ENCODE results near the gene NDN.

Gene NDN

DNA sequence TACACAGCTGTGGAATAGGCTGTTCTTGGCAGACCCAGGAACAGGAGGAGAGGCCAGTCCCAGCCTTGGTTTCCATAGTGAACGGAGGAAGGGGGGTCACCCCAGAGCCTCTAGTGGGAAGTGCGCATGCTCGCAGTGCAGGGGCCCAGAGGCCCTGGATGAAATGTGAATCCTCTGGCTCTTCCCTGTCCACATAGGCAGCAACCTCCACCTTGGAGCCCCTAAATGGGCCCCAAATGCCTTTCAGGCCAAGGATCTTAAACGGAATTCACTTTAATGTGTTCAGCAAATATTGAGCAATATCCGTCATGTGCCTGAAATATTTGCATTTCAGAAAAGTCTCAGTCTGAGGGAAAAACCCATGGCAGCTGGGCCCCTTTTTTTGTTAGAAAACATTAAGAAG lies 3.3 kb upstream of the NDN start:
- no peak for FAIRE-seq
- DNase-seq (ENCODE audit: insufficient read length, low spot score): no peak
- TF ChIP-seq, protein P1, sequence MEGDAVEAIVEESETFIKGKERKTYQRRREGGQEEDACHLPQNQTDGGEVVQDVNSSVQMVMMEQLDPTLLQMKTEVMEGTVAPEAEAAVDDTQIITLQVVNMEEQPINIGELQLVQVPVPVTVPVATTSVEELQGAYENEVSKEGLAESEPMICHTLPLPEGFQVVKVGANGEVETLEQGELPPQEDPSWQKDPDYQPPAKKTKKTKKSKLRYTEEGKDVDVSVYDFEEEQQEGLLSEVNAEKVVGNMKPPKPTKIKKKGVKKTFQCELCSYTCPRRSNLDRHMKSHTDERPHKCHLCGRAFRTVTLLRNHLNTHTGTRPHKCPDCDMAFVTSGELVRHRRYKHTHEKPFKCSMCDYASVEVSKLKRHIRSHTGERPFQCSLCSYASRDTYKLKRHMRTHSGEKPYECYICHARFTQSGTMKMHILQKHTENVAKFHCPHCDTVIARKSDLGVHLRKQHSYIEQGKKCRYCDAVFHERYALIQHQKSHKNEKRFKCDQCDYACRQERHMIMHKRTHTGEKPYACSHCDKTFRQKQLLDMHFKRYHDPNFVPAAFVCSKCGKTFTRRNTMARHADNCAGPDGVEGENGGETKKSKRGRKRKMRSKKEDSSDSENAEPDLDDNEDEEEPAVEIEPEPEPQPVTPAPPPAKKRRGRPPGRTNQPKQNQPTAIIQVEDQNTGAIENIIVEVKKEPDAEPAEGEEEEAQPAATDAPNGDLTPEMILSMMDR (IDR thresholded peaks at IDR 0.05; ENCODE audit: insufficient read depth, missing control alignments): no peak

DNA sequence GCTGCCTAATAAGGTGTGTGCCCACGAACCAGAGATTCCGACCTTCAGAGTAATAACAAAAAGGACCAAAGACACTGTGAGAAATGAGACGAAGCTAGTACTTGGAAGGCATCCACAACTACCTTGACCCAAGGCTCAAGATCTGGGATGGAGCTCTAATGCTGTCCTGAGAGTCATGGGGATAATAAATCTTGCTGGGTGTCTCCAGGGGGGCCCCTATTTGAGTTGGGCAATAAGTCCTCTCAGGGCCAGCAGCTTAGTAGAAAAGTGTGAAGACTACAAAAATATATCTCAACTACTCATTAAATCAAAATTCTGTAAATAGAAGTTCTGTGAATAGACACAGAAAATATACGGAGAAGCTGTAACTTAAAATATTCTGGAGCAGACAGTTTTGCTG lies 2.9 kb upstream of the NDN start:
- FAIRE-seq: no peak
- DNase-seq (ENCODE audit: insufficient read length, low spot score): no peak
- TF ChIP-seq, protein P1 (IDR thresholded peaks at IDR 0.05; ENCODE audit: insufficient read depth, missing control alignments): no peak

DNA sequence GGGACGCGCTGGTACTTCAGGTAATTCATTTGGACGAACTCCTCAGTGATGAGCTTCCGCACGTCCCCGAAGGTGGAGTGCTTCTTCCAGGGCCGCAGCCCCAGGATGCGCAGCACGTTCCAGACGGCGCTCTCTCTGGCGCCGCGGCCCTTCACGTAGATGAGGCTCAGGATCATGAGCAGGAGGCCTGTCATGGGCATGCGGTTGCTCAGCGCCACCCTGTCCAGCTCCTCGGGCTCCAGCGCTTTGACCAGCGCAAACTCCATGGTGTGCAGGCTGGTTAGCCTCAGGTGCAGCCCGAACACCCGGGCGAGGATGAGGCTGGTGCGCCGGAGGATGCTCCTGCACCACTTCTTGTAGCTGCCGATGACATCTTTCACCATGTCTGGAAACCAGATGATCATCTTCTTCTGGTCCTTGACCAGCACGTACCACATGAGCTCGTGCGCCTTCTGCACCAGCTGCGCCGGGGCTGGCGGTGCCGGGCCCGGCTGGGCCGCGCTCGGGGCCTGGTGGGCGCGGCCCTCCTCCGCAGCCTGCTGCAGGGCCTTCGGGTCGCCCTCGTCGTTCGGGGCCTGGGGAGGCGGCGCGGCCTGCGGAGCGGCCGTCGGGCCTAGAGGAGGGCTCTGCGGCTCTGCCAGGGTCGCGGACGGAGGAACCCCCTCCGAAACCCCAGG lies 501 bp downstream of the NDN start:
- TF ChIP-seq, protein P1 (IDR thresholded peaks at IDR 0.05; ENCODE audit: insufficient read depth, missing control alignments): no peak
- FAIRE-seq (no peak), DNase-seq (ENCODE audit: insufficient read length, low spot score) (no peak)

DNA sequence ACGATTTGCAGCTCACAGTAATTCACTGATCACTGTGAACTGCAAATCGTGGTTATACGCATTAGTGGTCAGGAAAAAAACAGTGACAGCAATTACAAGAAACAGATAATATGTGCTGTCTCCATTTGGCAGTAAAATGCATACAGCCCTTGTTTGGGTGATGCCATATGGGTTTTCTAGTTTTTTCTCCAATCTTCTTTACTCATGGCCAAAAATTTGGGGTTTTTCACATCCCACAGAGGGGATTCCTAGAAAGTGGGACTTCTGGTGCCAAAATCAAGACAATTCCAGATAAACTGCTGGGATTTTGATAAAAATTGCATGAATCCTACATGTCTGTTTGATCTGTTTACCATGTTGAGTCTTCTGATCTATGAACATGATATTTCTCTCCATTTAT lies 15.6 kb downstream of the NDN start:
- no peak for FAIRE-seq
- no peak for DNase-seq (ENCODE audit: insufficient read length, low spot score)
- TF ChIP-seq, protein P1 (IDR thresholded peaks at IDR 0.05; ENCODE audit: insufficient read depth, missing control alignments): no peak

DNA sequence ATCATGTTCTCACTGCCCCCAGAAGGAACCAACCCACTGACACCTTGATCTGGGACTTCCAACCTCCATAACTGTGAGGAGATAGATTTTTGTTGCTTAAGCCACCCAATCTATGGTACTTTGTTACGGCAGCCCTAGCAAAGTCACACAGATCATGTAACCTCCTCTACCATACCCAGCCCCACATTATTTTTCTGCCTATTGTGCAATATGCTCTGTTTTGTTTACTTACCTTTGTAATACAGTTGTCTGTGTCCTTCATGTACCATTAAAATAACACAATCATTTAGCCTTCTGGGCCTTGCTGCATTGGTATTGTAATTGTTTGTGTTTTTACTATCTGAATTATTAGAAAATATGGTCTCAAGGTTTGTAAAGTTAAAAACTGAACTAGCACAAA lies 16.1 kb downstream of the NDN start:
- FAIRE-seq: no peak
- no peak for DNase-seq (ENCODE audit: insufficient read length, low spot score)
- TF ChIP-seq, protein P1 (IDR thresholded peaks at IDR 0.05; ENCODE audit: insufficient read depth, missing control alignments): no peak

DNA sequence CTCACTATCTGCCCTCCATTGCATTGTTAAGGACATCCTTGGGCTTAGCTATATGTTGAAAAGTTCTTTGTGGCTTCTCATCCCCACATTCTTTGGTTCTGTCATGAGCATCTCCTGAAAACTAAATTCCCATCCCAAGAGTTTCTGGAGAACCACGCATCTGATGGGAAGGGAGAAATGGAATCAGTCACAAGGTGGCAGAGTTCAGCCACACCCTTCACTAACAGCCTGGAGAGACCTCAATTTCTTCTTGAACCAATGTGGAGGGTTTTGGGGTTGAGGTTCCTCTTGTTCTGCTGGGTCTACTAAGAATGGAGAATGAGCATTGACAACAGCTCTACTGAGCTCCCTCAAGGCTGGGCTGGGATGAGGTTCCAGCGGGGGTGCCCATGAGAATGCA lies 23.9 kb downstream of the NDN start:
- no peak for FAIRE-seq

More for the DNA sequence above, 23.9 kb downstream of the NDN start:
- TF ChIP-seq, protein P1 (IDR thresholded peaks at IDR 0.05; ENCODE audit: insufficient read depth, missing control alignments): peak; percentile 29
- no peak for DNase-seq (ENCODE audit: insufficient read length, low spot score)
